Neutrophil (primary cell): ENCODE results near the gene RBM33.

Experiments
- H3K27ac ChIP-seq: fragments of 200-600 bp; sonication (generic); 2 replicates; pipeline ENCODE4 v1.5.1; 2016; ENCODE audit warnings: mild to moderate bottlenecking, moderate library complexity
- H3K27me3 ChIP-seq: fragments of 200-600 bp; sonication (generic); 2 replicates; pipeline ENCODE4 v1.6.0; 2016; ENCODE audit warnings: mild to moderate bottlenecking
- H3K36me3 ChIP-seq: fragments of 200-600 bp; sonication (generic); 2 replicates; pipeline ENCODE4 v1.5.1; 2017
- H3K4me1 ChIP-seq, 2 experiments: fragments of 200-600 bp in 1 of 2; sonication (generic) in 1 of 2; 1 replicate in 1 of 2; 2 replicates in 1 of 2; pipeline versions ENCODE4 v1.5.1 to v1.6.1; 2013 to 2016; ENCODE audit warnings: low read depth in 1 of 2, low read length in 1 of 2, mild to moderate bottlenecking in 1 of 2, moderate library complexity in 1 of 2; ENCODE audit not compliant: control insufficient read depth in 1 of 2, insufficient read depth in 1 of 2
- H3K4me3 ChIP-seq, 2 experiments: fragments of 200-600 bp in 1 of 2; sonication (generic) in 1 of 2; 1 replicate in 1 of 2; 2 replicates in 1 of 2; pipeline ENCODE4 v1.5.1; 2013 to 2016; ENCODE audit warnings: low read depth in 1 of 2, low read length in 1 of 2, mild to moderate bottlenecking in 1 of 2, moderate library complexity in 1 of 2
- H3K9me3 ChIP-seq: fragments of 200-600 bp; sonication (generic); 2 replicates; pipeline ENCODE4 v1.5.1; 2016
- TF ChIP-seq, protein P1 (sequence below): fragments of 200-600 bp; sonication (generic); IDR thresholded peaks from 2 replicates; pipeline ENCODE4 v1.5.1; 2016; ENCODE audit warnings: antibody characterized with exemption

The RBM33 gene

DNA sequence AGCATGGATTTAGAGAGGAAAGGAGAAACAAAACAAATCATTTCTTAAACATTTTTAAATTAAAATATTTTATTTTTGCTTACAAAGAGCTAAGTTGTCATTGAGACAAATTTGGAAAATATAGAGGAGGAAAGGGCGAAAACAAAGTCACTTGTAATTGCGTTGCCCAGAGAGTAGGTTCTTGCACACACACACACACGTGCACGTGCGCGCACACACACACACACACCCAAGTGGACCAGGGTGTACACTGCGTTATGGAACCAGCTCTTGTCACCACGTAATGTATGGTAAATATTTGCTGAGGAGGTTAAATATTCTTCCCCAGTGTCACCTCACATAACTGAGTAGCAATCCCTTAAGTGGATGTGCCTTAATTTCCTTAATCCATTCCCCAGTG, 146.2 kb downstream of the RBM33 start:
- H3K9me3 ChIP-seq: no peaks in the 10 kb centered on the region
- H3K4me1 ChIP-seq: peaks cover 0 to 7% of the 10 kb centered on the region in 2 experiments
- H3K27ac ChIP-seq: no peak overlapping the region
- TF ChIP-seq, protein P1, sequence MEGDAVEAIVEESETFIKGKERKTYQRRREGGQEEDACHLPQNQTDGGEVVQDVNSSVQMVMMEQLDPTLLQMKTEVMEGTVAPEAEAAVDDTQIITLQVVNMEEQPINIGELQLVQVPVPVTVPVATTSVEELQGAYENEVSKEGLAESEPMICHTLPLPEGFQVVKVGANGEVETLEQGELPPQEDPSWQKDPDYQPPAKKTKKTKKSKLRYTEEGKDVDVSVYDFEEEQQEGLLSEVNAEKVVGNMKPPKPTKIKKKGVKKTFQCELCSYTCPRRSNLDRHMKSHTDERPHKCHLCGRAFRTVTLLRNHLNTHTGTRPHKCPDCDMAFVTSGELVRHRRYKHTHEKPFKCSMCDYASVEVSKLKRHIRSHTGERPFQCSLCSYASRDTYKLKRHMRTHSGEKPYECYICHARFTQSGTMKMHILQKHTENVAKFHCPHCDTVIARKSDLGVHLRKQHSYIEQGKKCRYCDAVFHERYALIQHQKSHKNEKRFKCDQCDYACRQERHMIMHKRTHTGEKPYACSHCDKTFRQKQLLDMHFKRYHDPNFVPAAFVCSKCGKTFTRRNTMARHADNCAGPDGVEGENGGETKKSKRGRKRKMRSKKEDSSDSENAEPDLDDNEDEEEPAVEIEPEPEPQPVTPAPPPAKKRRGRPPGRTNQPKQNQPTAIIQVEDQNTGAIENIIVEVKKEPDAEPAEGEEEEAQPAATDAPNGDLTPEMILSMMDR: no peak
- peaks cover 73% of the 10 kb centered on the region for H3K27me3 ChIP-seq
- H3K36me3 ChIP-seq: peaks cover 3% of the 10 kb centered on the region
- no peak overlapping the region for H3K4me3 ChIP-seq

DNA sequence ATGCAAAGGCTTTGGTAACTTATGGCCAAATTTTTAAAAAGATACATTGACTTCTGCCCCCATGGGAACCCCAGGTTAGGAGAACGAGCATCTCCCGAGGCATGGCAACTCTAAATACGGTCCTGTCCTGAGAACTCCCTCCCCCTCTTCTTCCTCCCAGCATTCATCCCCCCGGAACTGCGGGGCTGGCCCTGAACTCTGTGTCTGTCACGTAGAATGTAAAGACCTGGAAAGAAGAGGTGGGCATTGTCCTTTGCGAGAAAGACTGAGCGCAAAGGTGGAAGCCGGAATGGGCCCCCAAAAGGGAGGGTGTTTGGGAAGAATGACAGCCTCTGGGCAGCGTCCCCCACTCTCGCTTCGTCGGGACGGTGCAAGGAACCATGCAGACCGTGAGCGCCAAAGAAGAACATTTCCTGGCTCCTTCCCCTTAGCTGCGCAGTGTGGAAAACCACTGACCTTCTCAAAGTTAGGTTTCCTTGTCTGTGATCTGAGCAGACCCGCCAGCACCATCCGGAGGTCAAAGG, 146.8 kb downstream of the RBM33 start:
- Histone ChIP-seq H3K27me3 (peaks cover 73% of the 10 kb centered on the region), H3K4me3 (no peak overlapping the region)

DNA sequence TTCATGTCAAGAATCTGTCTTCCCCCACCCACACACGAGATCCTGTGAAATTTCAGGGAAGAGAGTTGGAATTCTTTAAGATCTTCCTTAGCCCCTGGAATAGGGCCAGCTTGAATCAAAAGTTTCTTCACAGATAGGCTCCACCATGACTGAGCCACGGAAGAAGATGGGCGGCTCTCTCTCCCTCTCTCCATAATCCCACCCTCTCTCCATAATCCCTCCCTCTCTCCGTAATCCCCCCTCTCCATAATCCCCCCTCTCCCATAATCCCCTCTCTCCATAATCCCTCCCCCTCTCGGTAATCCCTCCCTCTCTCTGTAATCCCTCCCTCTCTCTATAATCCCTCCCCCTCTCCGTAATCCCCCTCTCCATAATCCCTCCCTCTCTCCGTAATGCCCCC, 147.4 kb downstream of the RBM33 start:
- Histone ChIP-seq H3K27ac (no peak overlapping the region), H3K27me3 (peaks cover 73% of the 10 kb centered on the region), H3K4me3 (no peak overlapping the region), H3K9me3 (no peaks in the 10 kb centered on the region), H3K4me1 (peaks cover 0 to 8% of the 10 kb centered on the region in 2 experiments), H3K36me3 (no peaks in the 10 kb centered on the region)
- TF ChIP-seq, protein P1: no peak

More for the DNA sequence above, 146.8 kb downstream of the RBM33 start:
- TF ChIP-seq, protein P1: no peak
- Histone ChIP-seq H3K36me3 (no peaks in the 10 kb centered on the region), H3K4me1 (peaks cover 0 to 7% of the 10 kb centered on the region in 2 experiments), H3K27ac (no peak overlapping the region), H3K9me3 (no peaks in the 10 kb centered on the region)

DNA sequence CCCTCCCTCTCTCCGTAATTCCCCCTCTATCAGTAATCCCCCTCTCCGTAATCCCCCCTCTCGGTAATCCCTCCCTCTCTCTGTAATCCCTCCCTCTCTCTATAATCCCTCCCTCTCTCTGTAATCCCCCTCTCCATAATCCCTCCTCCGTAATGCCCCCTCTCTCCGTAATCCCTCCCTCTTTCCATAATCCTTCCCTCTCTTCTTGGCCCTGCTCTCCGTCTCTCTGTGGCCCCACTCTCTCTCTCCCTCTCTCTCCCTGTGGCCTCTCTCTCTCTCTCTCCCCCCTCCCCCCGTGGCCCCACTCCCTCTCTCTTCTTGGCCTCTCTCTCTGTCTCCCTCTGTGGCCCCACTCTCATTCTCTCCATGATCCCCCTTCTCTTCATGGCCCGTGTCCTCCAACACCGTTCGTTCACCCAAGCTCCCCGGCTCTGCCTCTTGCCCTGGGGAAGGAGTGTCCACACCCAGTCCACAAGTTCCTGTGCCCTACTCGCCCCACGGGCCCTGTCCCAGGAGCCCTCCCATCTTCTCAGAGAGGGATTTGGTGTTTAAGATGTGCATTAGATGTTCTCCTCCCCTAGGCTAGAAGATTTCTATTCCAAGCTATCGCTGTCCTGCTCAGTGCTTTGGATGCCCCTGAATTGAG, 148.0 kb downstream of the RBM33 start:
- no peak overlapping the region for H3K27ac ChIP-seq
- H3K36me3 ChIP-seq: no peaks in the 10 kb centered on the region
- H3K9me3 ChIP-seq: no peaks in the 10 kb centered on the region
- TF ChIP-seq, protein P1: no peak
- H3K27me3 ChIP-seq: peaks cover 73% of the 10 kb centered on the region
- H3K4me3 ChIP-seq: no peak overlapping the region
- H3K4me1 ChIP-seq: peaks cover 0 to 5% of the 10 kb centered on the region in 2 experiments

DNA sequence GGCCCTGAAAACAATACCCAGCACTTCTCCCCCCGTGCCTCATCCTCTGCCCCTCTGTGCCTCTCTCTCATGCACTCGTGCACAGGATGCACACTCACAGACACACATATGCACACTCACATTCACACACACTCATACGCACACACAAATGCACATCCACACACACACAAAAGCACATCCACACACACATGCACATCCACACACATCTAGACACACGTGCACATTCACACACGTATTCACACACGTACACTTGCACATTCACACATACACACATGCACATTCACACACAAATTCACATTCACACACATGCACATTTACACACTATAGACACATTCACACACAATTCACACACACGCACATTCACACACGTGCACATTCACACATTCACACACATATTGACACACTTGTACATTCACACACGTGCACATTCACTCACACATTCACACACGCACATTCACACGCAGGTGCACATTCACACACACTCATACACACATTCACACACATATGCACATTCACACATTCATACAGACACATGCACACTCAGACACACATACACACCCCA, 148.6 kb downstream of the RBM33 start:
- peaks cover 0 to 5% of the 10 kb centered on the region in 2 experiments for H3K4me1 ChIP-seq
- H3K27ac ChIP-seq: no peak overlapping the region
- peaks cover 73% of the 10 kb centered on the region for H3K27me3 ChIP-seq
- TF ChIP-seq, protein P1: no peak
- no peaks in the 10 kb centered on the region for H3K36me3 ChIP-seq
- H3K9me3 ChIP-seq: no peaks in the 10 kb centered on the region
- H3K4me3 ChIP-seq: no peak overlapping the region
